Chondrocyte (in vitro differentiated cells): ENCODE data around the gene TOMM40. TPM values are rescaled to one million over a fixed set of nuclear protein-coding genes. Genes with fewer than 3 reads are reported as not detected.
A peak's percentile ranks its signal among the peaks of the same experiment; 100 is the strongest.
"Not testable (repeated sequence)": the region's sequence is repeated elsewhere in the genome, so short reads cannot be mapped to it uniquely, and the experiment has no call there.

Experiments
- DNase-seq: peaks from one replicate; pipeline ENCODE4 v3.0.0; 2021; ENCODE audit warnings: mixed read lengths, low spot score
- H3K27ac Mint-ChIP-seq: one replicate; pipeline ENCODE4 v1.8.0; 2021; ENCODE audit warnings: mild to moderate bottlenecking, moderate library complexity, mixed read lengths; ENCODE audit not compliant: unreplicated experiment
- H3K27me3 Mint-ChIP-seq: 2 replicates; pipeline ENCODE4 v1.8.0; 2021; ENCODE audit warnings: low read depth, mixed read lengths
- H3K36me3 Mint-ChIP-seq: 2 replicates; pipeline ENCODE4 v1.8.0; 2021; ENCODE audit warnings: low read depth, mixed read lengths
- H3K4me1 Mint-ChIP-seq: 2 replicates; pipeline ENCODE4 v1.8.0; 2021; ENCODE audit warnings: low read depth, mild to moderate bottlenecking, mixed read lengths
- H3K4me3 Mint-ChIP-seq: one replicate; pipeline ENCODE4 v1.8.0; 2021; ENCODE audit warnings: mild to moderate bottlenecking, moderate library complexity, mixed read lengths; ENCODE audit not compliant: unreplicated experiment
- H3K9me3 Mint-ChIP-seq: 2 replicates; pipeline ENCODE4 v1.8.0; 2021; ENCODE audit warnings: low read depth, mixed read lengths
- CTCF ChIP-seq: fragments of 200-600 bp; sonication (generic); IDR thresholded peaks from 2 replicates; pipeline ENCODE4 v1.5.0; 2021; ENCODE audit warnings: antibody characterized with exemption, mild to moderate bottlenecking, moderate library complexity
- total RNA-seq: library from RNA; stranded (reverse); gene quantifications from 3 replicates; pipeline ENCODE4 v1.2.1, GENCODE V29; 2021

TOMM40 gene
- total RNA-seq, 1 donor from 2014 or later: 40.9 TPM

- no peak overlapping the region for H3K4me3 Mint-ChIP-seq
- no peaks in the 10 kb centered on the region for H3K27me3 Mint-ChIP-seq
- DNase-seq: no peak
- H3K27ac Mint-ChIP-seq: no peak overlapping the region
- H3K4me1 Mint-ChIP-seq: peaks cover 31% of the 10 kb centered on the region
- H3K36me3 Mint-ChIP-seq: peaks cover 10% of the 10 kb centered on the region
- TF ChIP-seq CTCF: no peak
- H3K9me3 Mint-ChIP-seq: no peaks in the 10 kb centered on the region
Observed at GRCh38 chr19:44855606-44856005, 35.4 kb upstream of the TOMM40 start.

GRCh38 chr19:44856421-44857083, 34.5 kb upstream of the TOMM40 start:
- TF ChIP-seq CTCF: no peak

GRCh38 chr19:44857837-44858236, 33.2 kb upstream of the TOMM40 start:
- TF ChIP-seq CTCF: no peak
- Mint-ChIP-seq H3K4me1 (peaks cover 32% of the 10 kb centered on the region), H3K27ac (no peak overlapping the region), H3K27me3 (no peaks in the 10 kb centered on the region), H3K4me3 (no peak overlapping the region), H3K9me3 (no peaks in the 10 kb centered on the region), H3K36me3 (peaks cover 22% of the 10 kb centered on the region)
- DNase-seq: no peak

More at GRCh38 chr19:44856421-44857083, 34.5 kb upstream of the TOMM40 start:
- Mint-ChIP-seq H3K27me3 (no peaks in the 10 kb centered on the region), H3K9me3 (no peaks in the 10 kb centered on the region), H3K36me3 (peaks cover 18% of the 10 kb centered on the region), H3K4me3 (no peak overlapping the region), H3K4me1 (peaks cover 34% of the 10 kb centered on the region), H3K27ac (peak overlapping the region; percentile 79)
- DNase-seq: no peak

- not testable (repeated sequence) for H3K9me3 Mint-ChIP-seq, H3K4me3 Mint-ChIP-seq, H3K27me3 Mint-ChIP-seq, DNase-seq
- peaks cover 20% of the 10 kb centered on the region for H3K4me1 Mint-ChIP-seq
- H3K36me3 Mint-ChIP-seq: peaks cover 19% of the 10 kb centered on the region
- H3K27ac Mint-ChIP-seq: peak overlapping the region; percentile 59
Observed at GRCh38 chr19:44861576-44861975, 29.5 kb upstream of the TOMM40 start.

GRCh38 chr19:44863990-44864389, 27.1 kb upstream of the TOMM40 start:
- Mint-ChIP-seq H3K9me3 (no peaks in the 10 kb centered on the region), H3K4me1 (peaks cover 26% of the 10 kb centered on the region), H3K27me3 (no peaks in the 10 kb centered on the region), H3K27ac (no peak overlapping the region), H3K4me3 (no peak overlapping the region), H3K36me3 (peaks cover 28% of the 10 kb centered on the region)
- DNase-seq: no peak
- TF ChIP-seq CTCF: no peak

- TF ChIP-seq CTCF: no peak
- Mint-ChIP-seq H3K27ac (no peak overlapping the region), H3K27me3 (no peaks in the 10 kb centered on the region), H3K4me1 (peaks cover 34% of the 10 kb centered on the region), H3K36me3 (peaks cover 30% of the 10 kb centered on the region), H3K9me3 (no peaks in the 10 kb centered on the region), H3K4me3 (no peak overlapping the region)
- no peak for DNase-seq
Observed at GRCh38 chr19:44865196-44865767, 25.8 kb upstream of the TOMM40 start.
